Hepatocyte (in vitro differentiated cells): Measurements from ENCODE around the gene RPGRIP1. TPM values are rescaled to one million over a fixed set of nuclear protein-coding genes. Genes with fewer than 3 reads are reported as not detected.

Experiments used
- DNase-seq: peaks from one replicate; pipeline ENCODE4 v3.0.0-alpha.2; 2016; ENCODE audit warnings: low spot score
- H2AFZ ChIP-seq: fragments of 200-600 bp; sonication (generic); 2 replicates; pipeline ENCODE4 v1.6.0; 2016; ENCODE audit warnings: antibody characterized with exemption, mild to moderate bottlenecking
- H3K27ac ChIP-seq: fragments of 200-600 bp; sonication (generic); 2 replicates; pipeline ENCODE4 v1.5.1; 2016; ENCODE audit warnings: mild to moderate bottlenecking
- H3K27me3 ChIP-seq: fragments of 200-600 bp; sonication (generic); 2 replicates; pipeline ENCODE4 v1.6.1; 2016
- H3K36me3 ChIP-seq: fragments of 200-600 bp; sonication (generic); replicated peaks from 2 replicates; pipeline ENCODE4 v1.5.1; 2016; ENCODE audit warnings: low read depth; ENCODE audit not compliant: insufficient read depth
- H3K4me1 ChIP-seq: fragments of 200-600 bp; sonication (generic); 2 replicates; pipeline ENCODE4 v1.5.1; 2016; ENCODE audit warnings: mild to moderate bottlenecking, moderate library complexity; ENCODE audit not compliant: insufficient read depth
- H3K4me2 ChIP-seq: fragments of 200-600 bp; sonication (generic); 2 replicates; pipeline ENCODE4 v1.6.0; 2016
- H3K4me3 ChIP-seq: fragments of 200-600 bp; sonication (generic); 2 replicates; pipeline ENCODE4 v1.5.1; 2016; ENCODE audit warnings: mild to moderate bottlenecking
- H3K79me2 ChIP-seq: fragments of 200-600 bp; sonication (generic); 2 replicates; pipeline ENCODE4 v1.6.0; 2017; ENCODE audit warnings: mild to moderate bottlenecking
- H3K9me2 ChIP-seq: fragments of 200-600 bp; sonication (generic); replicated peaks from 2 replicates; pipeline ENCODE4 v1.6.0; 2017; ENCODE audit warnings: mild to moderate bottlenecking; ENCODE audit not compliant: insufficient read depth
- H3K9me3 ChIP-seq: fragments of 200-600 bp; sonication (generic); 2 replicates; pipeline ENCODE4 v1.5.1; 2016; ENCODE audit warnings: low read depth, mild to moderate bottlenecking
- H4K20me1 ChIP-seq: fragments of 200-600 bp; sonication (generic); 2 replicates; pipeline ENCODE4 v1.6.0; 2016; ENCODE audit warnings: mild to moderate bottlenecking; ENCODE audit not compliant: insufficient read depth, poor library complexity, severe bottlenecking
- CTCF ChIP-seq: fragments of 200-600 bp; sonication (generic); IDR thresholded peaks from 2 replicates; pipeline ENCODE4 v1.5.1; 2016; ENCODE audit warnings: antibody characterized with exemption, mild to moderate bottlenecking; ENCODE audit not compliant: poor library complexity
- EZH2 ChIP-seq: fragments of 200-600 bp; sonication (generic); IDR thresholded peaks from 2 replicates; pipeline ENCODE4 v1.6.1; 2016; ENCODE audit warnings: antibody characterized with exemption, mild to moderate bottlenecking, borderline replicate concordance
- EZH2phosphoT487 ChIP-seq: fragments of 200-600 bp; sonication (generic); IDR thresholded peaks from one replicate; pipeline ENCODE4 v1.6.1; 2018; ENCODE audit warnings: antibody characterized with exemption, mild to moderate bottlenecking, low read depth, moderate library complexity; ENCODE audit not compliant: unreplicated experiment, severe bottlenecking
- WGBS: methylation state at CpG from one replicate; pipeline ENCODE4 v1.1.6; 2016; ENCODE audit warnings: low lambda C conversion rate; ENCODE audit errors: missing lambda C conversion rate; 5-methylcytosine and 5-hydroxymethylcytosine counted together
- polyA plus RNA-seq: library from polyadenylated mRNA; unstranded; fragments of >200 nt; fragmentation: Nextera tagmentation; extraction: Ambion mirVana; gene quantifications from 2 replicates; pipeline ENCODE4 v1.2.1, GENCODE V29; 2016
- total RNA-seq: library from RNA; depleted of rRNA; stranded (reverse); fragments of >200 nt; gene quantifications from 2 replicates; pipeline ENCODE4 v1.2.3, GENCODE V29; 2014

RPGRIP1 gene
- total and polyA plus RNA-seq, 2 experiments from 2014 or later = 0.07 TPM; not detected in 1

- no peak for TF ChIP-seq EZH2
- no peak for TF ChIP-seq EZH2phosphoT487
- TF ChIP-seq CTCF = no peak
- H3K4me3 ChIP-seq = no peak overlapping the region
Measured at GRCh38 chr14:21264025-21264801, 15.7 kb upstream of the RPGRIP1 start.

GRCh38 chr14:21267431-21267845, 12.4 kb upstream of the RPGRIP1 start:
- no peaks in the 10 kb centered on the region for H3K9me3 ChIP-seq
- TF ChIP-seq EZH2phosphoT487 = no peak
- no peak for TF ChIP-seq EZH2
- TF ChIP-seq CTCF = no peak
- H3K9me2 ChIP-seq = no peaks in the 10 kb centered on the region
- peaks cover 69% of the 10 kb centered on the region for H3K79me2 ChIP-seq
- peak overlapping the region; percentile 91 for H3K27ac ChIP-seq
- H3K36me3 ChIP-seq = peaks cover 8% of the 10 kb centered on the region
- no peak for DNase-seq
- WGBS = 2% methylated on average over 10 of the region's 10 CpGs
- H3K4me3 ChIP-seq = peak overlapping the region; percentile 76
- no peaks in the 10 kb centered on the region for H3K27me3 ChIP-seq
- peaks cover 63% of the 10 kb centered on the region for H4K20me1 ChIP-seq
- no peak overlapping the region for H2AFZ ChIP-seq
- peak overlapping the region; percentile 90 for H3K4me2 ChIP-seq
- peaks cover 38% of the 10 kb centered on the region for H3K4me1 ChIP-seq

More at GRCh38 chr14:21264025-21264801, 15.7 kb upstream of the RPGRIP1 start:
- peaks cover 41% of the 10 kb centered on the region for H3K4me1 ChIP-seq
- no peaks in the 10 kb centered on the region for H3K9me2 ChIP-seq
- peaks cover 98% of the 10 kb centered on the region for H3K79me2 ChIP-seq
- peak overlapping the region; percentile 50 for H3K27ac ChIP-seq
- 61% methylated on average over 4 of the region's 4 CpGs for WGBS
- H3K27me3 ChIP-seq = no peaks in the 10 kb centered on the region
- H4K20me1 ChIP-seq = peaks cover 95% of the 10 kb centered on the region
- no peak overlapping the region for H2AFZ ChIP-seq
- peaks cover 14% of the 10 kb centered on the region for H3K36me3 ChIP-seq
- H3K4me2 ChIP-seq = peak overlapping the region; percentile 90
- DNase-seq = no peak
- H3K9me3 ChIP-seq = no peaks in the 10 kb centered on the region

- Histone ChIP-seq H4K20me1 (peaks cover 56% of the 10 kb centered on the region), H3K27ac (peak overlapping the region; percentile 91), H3K36me3 (peaks cover 4% of the 10 kb centered on the region), H3K4me3 (peak overlapping the region; percentile 76), H2AFZ (no peak overlapping the region), H3K4me2 (peak overlapping the region; percentile 90), H3K27me3 (no peaks in the 10 kb centered on the region), H3K79me2 (peaks cover 63% of the 10 kb centered on the region), H3K9me2 (no peaks in the 10 kb centered on the region), H3K4me1 (peaks cover 32% of the 10 kb centered on the region), H3K9me3 (no peaks in the 10 kb centered on the region)
- peak; percentile 30 for DNase-seq
- TF ChIP-seq CTCF (no peak), EZH2 (no peak), EZH2phosphoT487 (no peak)
- WGBS = 1% methylated on average over 16 of the region's 16 CpGs
Measured at GRCh38 chr14:21267886-21268616, 11.8 kb upstream of the RPGRIP1 start.
